Measurements from ENCODE around the gene ZNF800.

ZNF800 gene

GRCh38 chr7:127365164-127365956 lies 27.1 kb downstream of the ZNF800 start:
- no peak for TF ChIP-seq CTCF (conservative IDR thresholded peaks at IDR 0.05; ENCODE audit: low read depth, low read length)
- no peak overlapping the region for H3K4me3 ChIP-seq (ENCODE audit: low read length)
- no peak for DNase-seq (ENCODE audit: low read depth)

GRCh38 chr7:127362364-127363027 lies 30.0 kb downstream of the ZNF800 start:
- TF ChIP-seq CTCF (conservative IDR thresholded peaks at IDR 0.05; ENCODE audit: low read depth, low read length), result no peak
- no peak overlapping the region for H3K4me3 ChIP-seq (ENCODE audit: low read length)

GRCh38 chr7:127361736-127362135 lies 30.8 kb downstream of the ZNF800 start:
- TF ChIP-seq CTCF (conservative IDR thresholded peaks at IDR 0.05; ENCODE audit: low read depth, low read length), result no peak
- no peak overlapping the region for H3K4me3 ChIP-seq (ENCODE audit: low read length)
- DNase-seq (ENCODE audit: low read depth), result no peak

More at GRCh38 chr7:127362364-127363027, 30.0 kb downstream of the ZNF800 start:
- DNase-seq (ENCODE audit: low read depth), result no peak

GRCh38 chr7:127359011-127359410 lies 33.5 kb downstream of the ZNF800 start:
- TF ChIP-seq CTCF (conservative IDR thresholded peaks at IDR 0.05; ENCODE audit: low read depth, low read length), result no peak
- no peak for DNase-seq (ENCODE audit: low read depth)
- H3K4me3 ChIP-seq (ENCODE audit: low read length), result no peak overlapping the region

- no peak for DNase-seq (ENCODE audit: low read depth)
- H3K4me3 ChIP-seq (ENCODE audit: low read length), result no peak overlapping the region
- no peak for TF ChIP-seq CTCF (conservative IDR thresholded peaks at IDR 0.05; ENCODE audit: low read depth, low read length)
These were observed 38.6 kb downstream of the ZNF800 start for GRCh38 chr7:127353897-127354296.

- H3K4me3 ChIP-seq (ENCODE audit: low read length), result no peak overlapping the region
- DNase-seq (ENCODE audit: low read depth), result no peak
- no peak for TF ChIP-seq CTCF (conservative IDR thresholded peaks at IDR 0.05; ENCODE audit: low read depth, low read length)
These were observed 41.9 kb downstream of the ZNF800 start for GRCh38 chr7:127350586-127350985.

- TF ChIP-seq CTCF (conservative IDR thresholded peaks at IDR 0.05; ENCODE audit: low read depth, low read length), result no peak
- H3K4me3 ChIP-seq (ENCODE audit: low read length), result no peak overlapping the region
- DNase-seq (ENCODE audit: low read depth), result no peak
These were observed 42.6 kb downstream of the ZNF800 start for GRCh38 chr7:127349881-127350280.
